ENCODE measurements around the gene CHMP5. TPM values are rescaled to one million over a fixed set of nuclear protein-coding genes. Genes with fewer than 3 reads are reported as not detected.
A peak's percentile ranks its signal among the peaks of the same experiment; 100 is the strongest.

Gene CHMP5
- total and polyA plus RNA-seq, 8 donors, result 9.8 to 164 (median 64.3) TPM

- H3K27me3 ChIP-seq, result no peaks in the 10 kb centered on the region
- TF ChIP-seq POLR2A (IDR thresholded peaks at IDR 0.05), result no peak
- no peak for TF ChIP-seq CTCF (IDR thresholded peaks at IDR 0.05)
- TF ChIP-seq EP300 (IDR thresholded peaks at IDR 0.05), result no peak
- TF ChIP-seq POLR2AphosphoS5 (IDR thresholded peaks at IDR 0.05), result no peak
- DNase-seq, result no peak
- H3K36me3 ChIP-seq, result peaks cover 59 to 99% (median 98%) of the 10 kb centered on the region in 4 donors
- no peak overlapping the region for H3K4me3 ChIP-seq
- intact Hi-C loops (cut with DNase I; ENCODE audit: low total_unique reads), result no loop called here
- H3K9me3 ChIP-seq, result no peaks in the 10 kb centered on the region
- H3K4me1 ChIP-seq, result peaks cover 0 to 14% (median 7%) of the 10 kb centered on the region in 4 donors
- H3K27ac ChIP-seq, result peak overlapping the region in 4 of 5 donors; percentile 35 to 77 (median 58)
- 63 to 91% (median 85%) methylated on average over 1 of the region's 1 CpG for WGBS, 5 donors
Observed at GRCh38 chr9:33320230-33320567, 55.4 kb downstream of the CHMP5 start.

- Histone ChIP-seq H3K4me3 (no peak overlapping the region), H3K36me3 (peaks cover 54 to 99% (median 98%) of the 10 kb centered on the region in 4 donors), H3K9me3 (no peaks in the 10 kb centered on the region), H3K27me3 (no peaks in the 10 kb centered on the region), H3K27ac (peak overlapping the region in 4 of 5 donors; percentile 8 to 77 (median 45)), H3K4me1 (peaks cover 0 to 14% (median 7%) of the 10 kb centered on the region in 4 donors)
- intact Hi-C loops (cut with DNase I; ENCODE audit: low total_unique reads), result no loop called here
- DNase-seq, result peak in 1 of 2 donors; percentile 34
- TF ChIP-seq POLR2AphosphoS5 (IDR thresholded peaks at IDR 0.05) (peak in 1 of 3 donors; percentile 45), CTCF (IDR thresholded peaks at IDR 0.05) (no peak), POLR2A (IDR thresholded peaks at IDR 0.05) (no peak), EP300 (IDR thresholded peaks at IDR 0.05) (no peak)
- WGBS, 5 donors, result 72 to 91% (median 77%) methylated on average over 2 of the region's 2 CpGs
Observed at GRCh38 chr9:33320568-33321261, 55.9 kb downstream of the CHMP5 start.

- H3K36me3 ChIP-seq, result peaks cover 4 to 89% (median 70%) of the 10 kb centered on the region in 4 donors
- peak overlapping the region; percentile 77 to 90 (median 85) for H3K27ac ChIP-seq
- peak; percentile 82 to 87 for DNase-seq
- peaks cover 6 to 36% (median 21%) of the 10 kb centered on the region in 4 donors for H3K4me1 ChIP-seq
- 30 to 45% (median 34%) methylated on average over 4 of the region's 4 CpGs for WGBS, 5 donors
- intact Hi-C loops (cut with DNase I; ENCODE audit: low total_unique reads), result no loop called here
- no peaks in the 10 kb centered on the region for H3K9me3 ChIP-seq
- no peak for TF ChIP-seq CTCF (IDR thresholded peaks at IDR 0.05)
- no peak for TF ChIP-seq POLR2A (IDR thresholded peaks at IDR 0.05)
- TF ChIP-seq EP300 (IDR thresholded peaks at IDR 0.05), result peak; percentile 20
- peak; percentile 83 to 94 (median 84) for TF ChIP-seq POLR2AphosphoS5 (IDR thresholded peaks at IDR 0.05)
- no peaks in the 10 kb centered on the region for H3K27me3 ChIP-seq
- no peak overlapping the region for H3K4me3 ChIP-seq
Observed at GRCh38 chr9:33329117-33329563, 64.3 kb downstream of the CHMP5 start.

GRCh38 chr9:33329979-33330378 is 65.1 kb downstream of the CHMP5 start:
- intact Hi-C loops (cut with DNase I; ENCODE audit: low total_unique reads), result no loop called here
- DNase-seq, result peak in 1 of 2 donors; percentile 61
- 47 to 61% (median 57%) methylated on average over 5 of the region's 5 CpGs for WGBS, 5 donors

More at GRCh38 chr9:33329979-33330378, 65.1 kb downstream of the CHMP5 start:
- H3K4me3 ChIP-seq, result no peak overlapping the region
- peaks cover 6 to 36% (median 21%) of the 10 kb centered on the region in 4 donors for H3K4me1 ChIP-seq
- no peaks in the 10 kb centered on the region for H3K27me3 ChIP-seq
- H3K9me3 ChIP-seq, result no peaks in the 10 kb centered on the region
- peak overlapping the region; percentile 77 to 90 (median 85) for H3K27ac ChIP-seq
- TF ChIP-seq POLR2A (IDR thresholded peaks at IDR 0.05), result no peak
- peak in 1 of 3 donors; percentile 54 for TF ChIP-seq POLR2AphosphoS5 (IDR thresholded peaks at IDR 0.05)
- TF ChIP-seq CTCF (IDR thresholded peaks at IDR 0.05), result no peak
- TF ChIP-seq EP300 (IDR thresholded peaks at IDR 0.05), result no peak
- peaks cover 9 to 89% (median 69%) of the 10 kb centered on the region in 4 donors for H3K36me3 ChIP-seq
